HTERT RPE-1 (cell line): ENCODE data around the gene ROR2.
"Not testable (repeated sequence)": the region's sequence is repeated elsewhere in the genome, so short reads cannot be mapped to it uniquely, and the experiment has no call there.

Experiments
- in situ Hi-C: fragments of 300-500 bp; cut with MboI; formaldehyde crosslinking; loops from 4 replicates; pipeline ENCODE4 v1.14.3; 2020; ENCODE audit warnings: low sequenced_read_pairs

Gene ROR2

GRCh38 chr9:91540506-91540905 is 409.5 kb downstream of the ROR2 start:
- in situ Hi-C loops = not testable (repeated sequence)

- in situ Hi-C loops = no loop called here
Observed at GRCh38 chr9:91536211-91536691, 413.8 kb downstream of the ROR2 start.

GRCh38 chr9:91534374-91534773 is 415.7 kb downstream of the ROR2 start:
- in situ Hi-C loops = no loop called here

DNA sequence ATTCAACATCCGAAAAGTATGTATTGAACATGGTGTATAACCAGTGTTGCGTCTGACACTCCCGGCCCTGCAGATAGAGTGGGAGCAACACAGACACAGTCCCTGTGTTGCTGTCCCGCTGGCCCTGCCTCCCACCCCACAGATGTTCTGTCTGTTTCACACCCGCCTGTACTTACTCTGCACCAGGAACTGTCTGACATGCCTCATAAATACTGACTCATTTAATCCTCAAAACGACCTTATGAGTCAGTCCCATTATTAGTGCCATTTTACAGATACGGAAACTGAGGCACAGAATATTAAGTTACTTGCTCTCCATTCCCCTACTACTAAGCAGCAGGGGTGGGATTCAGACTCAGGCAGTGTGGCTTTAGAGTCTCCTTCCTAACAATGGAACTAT is 416.6 kb downstream of the ROR2 start:
- in situ Hi-C loops = no loop called here

DNA sequence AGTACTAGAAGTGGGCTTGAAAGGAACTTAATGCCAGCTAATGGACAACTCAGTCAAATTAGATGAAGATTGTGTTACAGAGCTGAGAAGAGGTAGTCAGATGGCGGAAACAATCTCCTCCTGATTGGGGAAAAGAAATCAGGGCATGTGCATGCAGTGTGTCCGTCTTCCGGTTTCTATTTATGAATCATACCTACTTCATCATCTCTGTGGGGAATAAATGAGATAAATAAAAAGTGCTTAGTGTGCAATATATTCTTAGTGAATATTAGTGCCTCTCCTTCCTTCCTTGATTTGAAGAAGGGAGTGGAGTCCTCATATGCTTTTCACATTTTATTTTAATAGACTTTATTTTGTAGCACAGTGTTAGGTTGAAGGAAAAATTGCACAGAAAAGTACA is 417.7 kb downstream of the ROR2 start:
- in situ Hi-C loops = no loop called here

- in situ Hi-C loops = no loop called here
Observed at GRCh38 chr9:91530829-91531228, 419.2 kb downstream of the ROR2 start.

- in situ Hi-C loops = no loop called here
Observed at GRCh38 chr9:91522481-91522880, 427.5 kb downstream of the ROR2 start.

DNA sequence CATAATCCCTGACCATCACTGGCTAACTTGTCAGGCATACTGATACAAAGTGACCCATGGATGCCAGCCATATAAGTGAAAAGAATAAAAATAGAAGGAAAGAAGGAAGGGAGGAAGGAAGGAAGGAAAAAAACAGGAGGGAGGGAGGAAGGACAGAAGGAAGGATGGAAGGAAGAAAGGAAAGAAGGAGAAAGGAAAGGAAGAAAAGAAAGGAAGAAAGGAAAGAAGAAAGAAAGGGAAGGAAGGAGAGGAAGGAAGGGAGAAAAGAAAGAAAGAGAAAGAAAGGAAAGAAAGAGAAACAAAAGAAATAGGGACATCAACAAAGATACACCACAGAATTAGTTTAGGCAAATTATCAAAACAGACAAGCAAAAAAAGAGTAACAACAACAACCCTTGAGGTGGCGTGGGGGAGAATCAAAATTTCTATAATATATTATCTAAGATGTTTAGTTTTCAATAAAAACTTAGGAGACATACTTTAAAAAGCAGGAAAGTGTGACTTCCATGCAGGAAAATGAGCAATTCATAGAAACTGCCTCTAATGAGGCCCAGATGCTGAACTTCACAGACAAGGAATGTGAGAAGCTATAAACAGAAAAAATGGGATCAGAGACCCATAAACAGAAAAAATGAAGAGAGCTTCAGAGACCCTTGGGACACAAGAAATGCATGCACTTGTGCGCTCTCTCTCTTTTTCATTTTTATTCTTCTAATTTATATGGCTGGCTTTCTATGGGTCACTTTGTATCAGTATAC is 430.3 kb downstream of the ROR2 start:
- in situ Hi-C loops = no loop called here

- in situ Hi-C loops = no loop called here
Observed at GRCh38 chr9:91518462-91518861, 431.6 kb downstream of the ROR2 start.

- in situ Hi-C loops = no loop called here
Observed at GRCh38 chr9:91517801-91518200, 432.2 kb downstream of the ROR2 start.

DNA sequence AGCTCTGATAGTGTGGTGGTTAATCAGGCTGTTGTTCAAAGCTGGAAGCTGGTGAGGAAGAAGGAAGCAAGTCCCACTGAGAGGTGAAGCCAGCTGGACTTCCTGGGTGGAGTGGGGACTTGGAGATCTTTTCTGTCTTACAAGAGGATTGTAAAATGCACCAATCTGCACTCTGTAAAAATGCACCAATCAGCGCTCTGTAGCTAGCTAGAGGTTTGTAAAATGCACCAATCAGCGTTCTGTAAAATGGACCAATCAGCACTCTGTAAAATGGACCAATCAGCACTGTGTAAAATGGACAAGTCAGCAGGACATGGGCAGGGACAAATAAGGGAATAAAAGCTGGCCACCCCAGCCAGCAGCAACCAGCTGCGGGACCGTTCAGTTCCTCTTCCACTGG is 432.7 kb downstream of the ROR2 start:
- in situ Hi-C loops = not testable (repeated sequence)

GRCh38 chr9:91516777-91517176 is 433.3 kb downstream of the ROR2 start:
- in situ Hi-C loops = no loop called here

GRCh38 chr9:91516081-91516480 is 433.9 kb downstream of the ROR2 start:
- in situ Hi-C loops = no loop called here

DNA sequence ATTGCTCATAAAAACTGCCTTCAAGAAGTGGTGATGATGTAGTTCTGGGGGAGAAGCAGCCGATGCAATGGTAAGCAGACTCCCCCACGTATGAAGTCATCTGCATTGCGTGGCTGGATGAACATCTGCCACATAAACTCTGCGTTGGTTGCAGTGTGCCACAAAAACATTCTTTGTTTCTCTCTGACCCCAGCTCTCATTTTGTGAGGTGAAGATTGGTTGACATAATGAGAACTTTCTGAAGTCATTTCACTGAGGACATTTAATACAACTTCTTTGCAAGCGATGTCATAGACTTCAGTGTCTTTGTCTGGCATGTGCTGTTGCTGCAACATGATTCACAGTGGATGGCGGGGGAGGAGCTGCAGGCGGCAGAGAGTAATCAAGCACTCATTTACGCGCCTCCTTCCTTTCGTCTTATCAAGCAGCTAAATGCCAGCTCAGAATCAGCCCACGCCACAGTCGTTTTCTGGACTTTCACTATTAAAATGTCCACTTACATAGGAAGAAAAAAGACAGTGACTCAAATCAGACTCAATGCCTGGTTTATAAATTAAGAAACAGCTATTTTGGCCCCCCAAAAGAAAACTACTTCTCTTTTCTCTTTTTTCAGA is 434.8 kb downstream of the ROR2 start:
- in situ Hi-C loops = no loop called here
